GM23338 (cell line): ENCODE measurements around the gene RCAN3. TPM values are rescaled to one million over a fixed set of nuclear protein-coding genes. Genes with fewer than 3 reads are reported as not detected.

Source experiments
- ATAC-seq: fragments of 200-7000 bp; cut with Tn5 transposase; 3 replicates; pipeline ENCODE4 v1.9.1; 2020
- DNase-seq: peaks from one replicate; pipeline ENCODE4 v3.0.0-alpha.2; 2015; ENCODE audit warnings: low spot score
- H2AFZ ChIP-seq: fragments of 200-600 bp; sonication (generic); 2 replicates; pipeline ENCODE4 v1.8.0; 2016; ENCODE audit warnings: antibody characterized with exemption, mild to moderate bottlenecking, moderate library complexity
- H3F3A ChIP-seq: fragments of 200-600 bp; sonication (generic); replicated peaks from 2 replicates; pipeline ENCODE4 v1.8.0; 2017; ENCODE audit warnings: antibody characterized with exemption, mixed run types, low read depth
- H3K27ac ChIP-seq: fragments of 200-600 bp; sonication (generic); 2 replicates; pipeline ENCODE4 v1.6.1; 2016; ENCODE audit warnings: low read depth
- H3K27me3 ChIP-seq: fragments of 200-600 bp; sonication (generic); 2 replicates; pipeline ENCODE4 v1.8.0; 2016; ENCODE audit warnings: mild to moderate bottlenecking, mixed run types, moderate library complexity; ENCODE audit not compliant: insufficient read depth
- H3K36me3 ChIP-seq: fragments of 200-600 bp; sonication (generic); 2 replicates; pipeline ENCODE4 v1.8.0; 2016; ENCODE audit warnings: mild to moderate bottlenecking; ENCODE audit not compliant: insufficient read depth
- H3K4me1 ChIP-seq: fragments of 200-600 bp; sonication (generic); 2 replicates; pipeline ENCODE4 v1.8.0; 2016; ENCODE audit warnings: mild to moderate bottlenecking, moderate library complexity; ENCODE audit not compliant: insufficient read depth
- H3K4me2 ChIP-seq: fragments of 200-600 bp; sonication (generic); 2 replicates; pipeline ENCODE4 v1.7.1; 2017; ENCODE audit warnings: mixed run types
- H3K4me3 ChIP-seq: fragments of 200-600 bp; sonication (generic); 2 replicates; pipeline ENCODE4 v1.6.1; 2016; ENCODE audit warnings: mixed run types
- H3K79me2 ChIP-seq: fragments of 200-600 bp; sonication (generic); replicated peaks from 2 replicates; pipeline ENCODE4 v1.8.0; 2017; ENCODE audit warnings: mild to moderate bottlenecking; ENCODE audit not compliant: insufficient read depth
- H3K9me2 ChIP-seq: fragments of 200-600 bp; sonication (generic); 2 replicates; pipeline ENCODE4 v1.8.0; 2017; ENCODE audit not compliant: insufficient read depth
- H4K20me1 ChIP-seq: fragments of 200-600 bp; sonication (generic); replicated peaks from 2 replicates; pipeline ENCODE4 v1.8.0; 2017; ENCODE audit warnings: mild to moderate bottlenecking; ENCODE audit not compliant: insufficient read depth
- H3K27ac Mint-ChIP-seq: 2 replicates; pipeline ENCODE4 v1.8.0; 2020; ENCODE audit warnings: inconsistent platforms, mild to moderate bottlenecking, moderate library complexity, mixed read lengths
- H3K27me3 Mint-ChIP-seq: 3 replicates; pipeline ENCODE4 v1.8.0; 2022; ENCODE audit warnings: low read depth, mild to moderate bottlenecking, moderate library complexity, mixed read lengths, inconsistent platforms; ENCODE audit not compliant: insufficient read depth, poor library complexity
- H3K36me3 Mint-ChIP-seq: 3 replicates; pipeline ENCODE4 v1.8.0; 2021; ENCODE audit warnings: low read depth, mild to moderate bottlenecking, inconsistent platforms, moderate library complexity, mixed read lengths
- H3K4me1 Mint-ChIP-seq: 3 replicates; pipeline ENCODE4 v1.8.0; 2020; ENCODE audit warnings: mild to moderate bottlenecking, inconsistent platforms, mixed read lengths
- H3K4me3 Mint-ChIP-seq: 3 replicates; pipeline ENCODE4 v1.8.0; 2021; ENCODE audit warnings: moderate library complexity, mild to moderate bottlenecking, inconsistent platforms, mixed read lengths
- H3K9me3 Mint-ChIP-seq: 3 replicates; pipeline ENCODE4 v1.8.0; 2020; ENCODE audit warnings: moderate library complexity, mild to moderate bottlenecking, inconsistent platforms, mixed read lengths
- CREB1 ChIP-seq: fragments of 250-450 bp; sonication (Bioruptor Pico); IDR thresholded peaks from 2 replicates; pipeline ENCODE4 v1.5.0; 2020; ENCODE audit warnings: low read depth, mild to moderate bottlenecking, moderate library complexity
- CTCF ChIP-seq, 2 experiments: fragments of 200-600 bp in 1 of 2; sonication (generic) in 1 of 2; conservative IDR thresholded peaks; 2 replicates each; pipeline versions ENCODE4 v1.5.1 to v1.6.1; 2016 to 2017; ENCODE audit warnings: antibody characterized with exemption in 2 of 2, low read depth in 2 of 2, mild to moderate bottlenecking in 2 of 2, moderate library complexity in 1 of 2
- ETS1 ChIP-seq: IDR thresholded peaks from 2 replicates; pipeline ENCODE4 v1.6.1; 2016; ENCODE audit warnings: antibody characterized with exemption
- EZH2 ChIP-seq: fragments of 200-600 bp; sonication (generic); IDR thresholded peaks from one replicate; pipeline ENCODE4 v1.8.0; 2017; ENCODE audit warnings: antibody characterized with exemption, mild to moderate bottlenecking, low read depth; ENCODE audit not compliant: unreplicated experiment
- EZH2phosphoT487 ChIP-seq: fragments of 200-600 bp; sonication (generic); IDR thresholded peaks from one replicate; pipeline ENCODE4 v1.8.1; 2018; ENCODE audit warnings: antibody characterized with exemption; ENCODE audit not compliant: unreplicated experiment
- JUNB ChIP-seq: IDR thresholded peaks from one replicate; pipeline ENCODE4 v1.6.1; 2016; ENCODE audit warnings: antibody characterized with exemption; ENCODE audit not compliant: unreplicated experiment
- NANOG ChIP-seq: IDR thresholded peaks from 2 replicates; pipeline ENCODE4 v1.6.1; 2016; ENCODE audit warnings: antibody characterized with exemption, borderline replicate concordance
- POLR2AphosphoS5 ChIP-seq: IDR thresholded peaks from 2 replicates; pipeline ENCODE4 v1.6.1; 2016; ENCODE audit warnings: antibody characterized with exemption, low read depth
- REST ChIP-seq: IDR thresholded peaks from one replicate; pipeline ENCODE4 v1.6.1; 2018; ENCODE audit warnings: antibody characterized with exemption; ENCODE audit not compliant: unreplicated experiment
- STAT1 ChIP-seq: IDR thresholded peaks from one replicate; pipeline ENCODE4 v1.6.1; 2016; ENCODE audit warnings: antibody characterized with exemption; ENCODE audit not compliant: unreplicated experiment
- ZNF114 ChIP-seq: fragments of 250-450 bp; sonication (Bioruptor Pico); IDR thresholded peaks from 2 replicates; pipeline ENCODE4 v1.5.0; 2020; ENCODE audit warnings: mild to moderate bottlenecking, moderate library complexity
- ZNF331 ChIP-seq: fragments of 250-450 bp; sonication (Bioruptor Pico); IDR thresholded peaks from 2 replicates; pipeline ENCODE4 v1.5.0; 2020; ENCODE audit warnings: low read depth, mild to moderate bottlenecking, moderate library complexity
- ZNF462 ChIP-seq: fragments of 250-450 bp; sonication (Bioruptor Pico); IDR thresholded peaks from 2 replicates; pipeline ENCODE4 v1.5.0; 2020; ENCODE audit warnings: mild to moderate bottlenecking, moderate library complexity
- polyA plus RNA-seq: library from polyadenylated mRNA; unstranded; fragments of >200 nt; fragmentation: Nextera tagmentation; extraction: Ambion mirVana; gene quantifications from 2 replicates; pipeline ENCODE4 v1.2.1, GENCODE V29; 2016
- total RNA-seq: library from RNA; depleted of rRNA; stranded (reverse); fragments of >200 nt; shearing (Covaris generic); gene quantifications from 2 replicates; pipeline ENCODE4 v1.2.3, GENCODE V29; 2014

Gene RCAN3
- total and polyA plus RNA-seq, 2 experiments from 2014 or later = 8.9 to 11.2 TPM

GRCh38 chr1:24514946-24515345 is 12.3 kb downstream of the RCAN3 start:
- H3K9me2 ChIP-seq = no peaks in the 10 kb centered on the region
- H3K27ac Mint-ChIP-seq = no peak overlapping the region
- no peaks in the 10 kb centered on the region for H3K36me3 Mint-ChIP-seq
- ATAC-seq = no peak
- no peak for DNase-seq
- no peaks in the 10 kb centered on the region for H4K20me1 ChIP-seq
- H3K79me2 ChIP-seq = no peaks in the 10 kb centered on the region; the same call in 1 of the 2 replicates
- H3K27me3 Mint-ChIP-seq = no peaks in the 10 kb centered on the region
- no peaks in the 10 kb centered on the region for H3F3A ChIP-seq
- no peak overlapping the region for H3K27ac ChIP-seq
- no peaks in the 10 kb centered on the region for H3K9me3 Mint-ChIP-seq
- no peaks in the 10 kb centered on the region for H3K4me1 ChIP-seq
- H3K36me3 ChIP-seq = peaks cover 3% of the 10 kb centered on the region; the same call in 1 of the 2 replicates
- H3K27me3 ChIP-seq = no peaks in the 10 kb centered on the region
- no peak overlapping the region for H3K4me2 ChIP-seq
- peaks cover 2% of the 10 kb centered on the region for H3K4me1 Mint-ChIP-seq
- H3K4me3 ChIP-seq = no peak overlapping the region
- TF ChIP-seq STAT1 (no peak), REST (no peak), CTCF (conservative IDR thresholded peaks at IDR 0.05; ENCODE audit: low read depth in 2 of 2) (no peak), POLR2AphosphoS5 (no peak), ZNF462 (CRISPR knock-in tag) (no peak), EZH2phosphoT487 (no peak), JUNB (no peak), CREB1 (CRISPR knock-in tag) (no peak), NANOG (no peak), ZNF114 (no peak), ETS1 (no peak), ZNF331 (CRISPR knock-in tag) (no peak), EZH2 (no peak)
- no peak overlapping the region for H2AFZ ChIP-seq
- H3K4me3 Mint-ChIP-seq = no peak overlapping the region
